ENCODE data around the gene RAB11A.

The RAB11A gene

GRCh38 chr15:65869126-65869953, at the start of gene RAB11A:
Gene RAB11A, plus strand, starts transcription at chr15:65869491. Its CDS starts 95 bp downstream, at chr15:65869586.
- peak; percentile 90 for DNase-seq (ENCODE audit: low read depth)

- no peak for DNase-seq (ENCODE audit: low read depth)
Observed at GRCh38 chr15:65819563-65819960, 49.7 kb upstream of the RAB11A start.

- no peak for DNase-seq (ENCODE audit: low read depth)
Observed at GRCh38 chr15:65821070-65821469, 48.2 kb upstream of the RAB11A start.

GRCh38 chr15:65822316-65822715, 47.0 kb upstream of the RAB11A start:
- DNase-seq (ENCODE audit: low read depth), result no peak

GRCh38 chr15:65824031-65824743, 45.1 kb upstream of the RAB11A start:
- no peak for DNase-seq (ENCODE audit: low read depth)

GRCh38 chr15:65824941-65825544, 44.2 kb upstream of the RAB11A start:
- DNase-seq (ENCODE audit: low read depth), result no peak

- no peak for DNase-seq (ENCODE audit: low read depth)
Observed at GRCh38 chr15:65827065-65827464, 42.2 kb upstream of the RAB11A start.

GRCh38 chr15:65828585-65828984, 40.7 kb upstream of the RAB11A start:
- no peak for DNase-seq (ENCODE audit: low read depth)

GRCh38 chr15:65829130-65829764, 40.0 kb upstream of the RAB11A start:
- DNase-seq (ENCODE audit: low read depth), result no peak

GRCh38 chr15:65832549-65833364, 36.5 kb upstream of the RAB11A start:
- peak; percentile 37 for DNase-seq (ENCODE audit: low read depth)

GRCh38 chr15:65833501-65834205, 35.6 kb upstream of the RAB11A start:
- DNase-seq (ENCODE audit: low read depth), result no peak

- no peak for DNase-seq (ENCODE audit: low read depth)
Observed at GRCh38 chr15:65834603-65835282, 34.5 kb upstream of the RAB11A start.

- no peak for DNase-seq (ENCODE audit: low read depth)
Observed at GRCh38 chr15:65835447-65835846, 33.8 kb upstream of the RAB11A start.

- DNase-seq (ENCODE audit: low read depth), result no peak
Observed at GRCh38 chr15:65836665-65837064, 32.6 kb upstream of the RAB11A start.

- no peak for DNase-seq (ENCODE audit: low read depth)
Observed at GRCh38 chr15:65837301-65838294, 31.7 kb upstream of the RAB11A start.

- no peak for DNase-seq (ENCODE audit: low read depth)
Observed at GRCh38 chr15:65839354-65839901, 29.9 kb upstream of the RAB11A start.

GRCh38 chr15:65839985-65840384, 29.3 kb upstream of the RAB11A start:
- DNase-seq (ENCODE audit: low read depth), result no peak

- no peak for DNase-seq (ENCODE audit: low read depth)
Observed at GRCh38 chr15:65841121-65841930, 28.0 kb upstream of the RAB11A start.
